ENCODE data around the gene TNN. TPM values are rescaled to one million over a fixed set of nuclear protein-coding genes. Genes with fewer than 3 reads are reported as not detected.

The TNN gene
- total RNA-seq, 1 donor from 2014 or later = 0.25 TPM

DNA sequence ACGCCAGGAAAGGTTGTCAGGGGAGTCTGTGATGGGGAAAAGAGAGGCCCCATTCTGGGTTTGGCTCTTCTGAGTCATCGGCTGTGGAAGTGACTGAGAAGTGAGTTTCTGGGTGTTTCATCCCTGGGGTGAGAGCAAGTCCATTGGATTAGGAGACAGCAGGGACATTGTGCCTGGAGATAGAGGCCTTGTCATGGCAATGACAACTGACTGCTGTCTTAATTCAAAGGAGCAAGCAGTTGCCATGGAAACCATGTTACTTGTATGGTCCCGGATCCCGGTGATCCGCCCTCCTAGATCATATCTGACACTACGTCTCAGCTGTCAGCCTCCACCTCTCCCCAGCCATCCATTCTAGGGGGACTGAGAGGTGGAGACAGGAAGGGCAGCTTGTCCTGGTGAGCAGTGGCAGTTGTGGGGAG lies 90.5 kb downstream of the TNN start:
- Mint-ChIP-seq H3K4me3 (ENCODE audit: unreplicated experiment) (no peak overlapping the region), H3K27me3 (ENCODE audit: low read depth) (peaks cover 17% of the 10 kb centered on the region), H3K36me3 (ENCODE audit: low read depth) (no peaks in the 10 kb centered on the region), H3K4me1 (ENCODE audit: low read depth) (no peaks in the 10 kb centered on the region), H3K27ac (ENCODE audit: unreplicated experiment) (no peak overlapping the region), H3K9me3 (ENCODE audit: low read depth) (no peaks in the 10 kb centered on the region)
- DNase-seq (ENCODE audit: low spot score) = no peak
- TF ChIP-seq, protein P1, sequence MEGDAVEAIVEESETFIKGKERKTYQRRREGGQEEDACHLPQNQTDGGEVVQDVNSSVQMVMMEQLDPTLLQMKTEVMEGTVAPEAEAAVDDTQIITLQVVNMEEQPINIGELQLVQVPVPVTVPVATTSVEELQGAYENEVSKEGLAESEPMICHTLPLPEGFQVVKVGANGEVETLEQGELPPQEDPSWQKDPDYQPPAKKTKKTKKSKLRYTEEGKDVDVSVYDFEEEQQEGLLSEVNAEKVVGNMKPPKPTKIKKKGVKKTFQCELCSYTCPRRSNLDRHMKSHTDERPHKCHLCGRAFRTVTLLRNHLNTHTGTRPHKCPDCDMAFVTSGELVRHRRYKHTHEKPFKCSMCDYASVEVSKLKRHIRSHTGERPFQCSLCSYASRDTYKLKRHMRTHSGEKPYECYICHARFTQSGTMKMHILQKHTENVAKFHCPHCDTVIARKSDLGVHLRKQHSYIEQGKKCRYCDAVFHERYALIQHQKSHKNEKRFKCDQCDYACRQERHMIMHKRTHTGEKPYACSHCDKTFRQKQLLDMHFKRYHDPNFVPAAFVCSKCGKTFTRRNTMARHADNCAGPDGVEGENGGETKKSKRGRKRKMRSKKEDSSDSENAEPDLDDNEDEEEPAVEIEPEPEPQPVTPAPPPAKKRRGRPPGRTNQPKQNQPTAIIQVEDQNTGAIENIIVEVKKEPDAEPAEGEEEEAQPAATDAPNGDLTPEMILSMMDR (IDR thresholded peaks at IDR 0.05) = no peak

DNA sequence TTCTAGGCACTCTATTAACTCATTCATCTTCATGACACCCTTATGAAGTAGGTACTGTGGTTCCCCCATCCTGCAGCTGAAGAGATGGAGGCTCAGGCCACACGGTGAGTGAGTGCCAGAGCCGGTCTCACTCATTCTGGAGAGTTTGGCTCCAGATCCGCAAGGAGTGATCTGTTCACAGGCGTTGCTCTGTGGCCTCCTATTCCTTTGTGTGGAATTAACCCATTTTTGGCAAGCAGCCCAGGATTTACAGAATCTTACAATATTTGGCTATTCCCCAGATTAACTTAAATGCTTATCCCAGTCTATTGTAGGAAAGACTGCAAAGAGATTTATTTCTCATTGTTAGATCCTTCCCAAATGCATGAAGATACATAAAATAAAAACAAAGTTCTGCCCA lies 95.3 kb downstream of the TNN start:
- Mint-ChIP-seq H3K9me3 (ENCODE audit: low read depth) (no peaks in the 10 kb centered on the region), H3K4me3 (ENCODE audit: unreplicated experiment) (no peak overlapping the region), H3K4me1 (ENCODE audit: low read depth) (no peaks in the 10 kb centered on the region), H3K36me3 (ENCODE audit: low read depth) (no peaks in the 10 kb centered on the region), H3K27ac (ENCODE audit: unreplicated experiment) (no peak overlapping the region), H3K27me3 (ENCODE audit: low read depth) (peaks cover 12% of the 10 kb centered on the region)
- no peak for DNase-seq (ENCODE audit: low spot score)
- TF ChIP-seq, protein P1 (IDR thresholded peaks at IDR 0.05) = no peak

DNA sequence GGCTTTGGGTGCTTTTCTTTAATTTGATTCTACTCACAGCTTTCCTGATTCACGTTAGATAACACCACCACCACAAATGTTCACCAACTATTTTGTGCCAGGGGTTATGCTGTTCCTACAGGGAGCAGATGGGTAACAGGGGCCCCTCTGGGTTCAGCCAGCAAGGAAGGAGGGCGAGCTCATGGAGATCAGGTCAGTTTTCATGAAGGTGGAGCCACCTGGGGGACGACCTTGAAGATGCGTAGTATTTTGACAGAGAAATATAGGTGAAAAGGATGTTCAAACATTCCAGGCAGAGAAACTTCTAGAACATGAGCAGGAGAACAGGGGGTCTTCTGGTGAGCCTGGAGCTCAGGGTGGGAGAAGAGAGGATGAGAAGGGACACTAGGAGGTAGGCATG lies 96.1 kb downstream of the TNN start:
- H3K4me3 Mint-ChIP-seq (ENCODE audit: unreplicated experiment) = no peak overlapping the region
- H3K4me1 Mint-ChIP-seq (ENCODE audit: low read depth) = no peaks in the 10 kb centered on the region
- no peaks in the 10 kb centered on the region for H3K36me3 Mint-ChIP-seq (ENCODE audit: low read depth)
- no peak overlapping the region for H3K27ac Mint-ChIP-seq (ENCODE audit: unreplicated experiment)
- H3K27me3 Mint-ChIP-seq (ENCODE audit: low read depth) = peaks cover 12% of the 10 kb centered on the region
- DNase-seq (ENCODE audit: low spot score) = no peak
- TF ChIP-seq, protein P1 (IDR thresholded peaks at IDR 0.05) = no peak
- no peaks in the 10 kb centered on the region for H3K9me3 Mint-ChIP-seq (ENCODE audit: low read depth)

DNA sequence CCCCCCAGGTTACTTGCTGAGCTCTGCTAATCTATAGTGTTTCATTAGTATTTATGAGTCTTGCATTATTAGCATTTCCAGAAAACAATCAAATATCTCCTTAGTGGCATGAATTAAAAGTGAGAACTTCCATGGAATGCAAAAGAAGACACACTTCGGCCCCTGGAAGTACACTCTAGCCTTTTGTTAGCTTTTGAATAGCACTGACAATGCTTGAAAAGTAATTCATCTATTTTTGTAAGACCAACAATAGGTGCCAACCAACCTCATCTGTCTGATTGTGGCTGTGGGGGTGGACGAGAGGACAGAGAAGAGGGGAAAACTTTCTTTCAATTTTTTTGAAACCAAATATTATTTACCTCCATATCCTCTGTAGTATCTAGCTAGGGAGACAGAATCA lies 97.1 kb downstream of the TNN start:
- TF ChIP-seq, protein P1 (IDR thresholded peaks at IDR 0.05) = no peak

DNA sequence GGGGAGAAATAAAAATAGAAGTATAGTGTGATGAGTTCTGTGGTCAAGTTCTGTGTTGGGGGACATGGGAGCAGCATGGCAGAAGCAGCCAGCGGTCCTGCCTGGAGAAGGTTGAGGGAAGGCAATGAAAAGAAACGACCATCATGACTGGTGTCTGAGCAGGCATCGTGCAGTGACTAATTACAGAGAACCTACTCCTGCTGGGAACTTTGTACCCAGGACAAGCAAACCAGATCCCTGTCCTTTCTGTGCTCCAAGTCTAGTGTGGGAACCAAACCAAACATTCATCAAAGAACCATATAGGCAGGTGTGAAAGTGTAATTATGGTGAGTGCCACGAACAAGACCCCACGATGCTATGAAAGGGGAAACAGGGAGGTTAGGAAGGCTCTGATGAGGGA lies 99.1 kb downstream of the TNN start:
- H3K9me3 Mint-ChIP-seq (ENCODE audit: low read depth) = no peaks in the 10 kb centered on the region
- H3K27me3 Mint-ChIP-seq (ENCODE audit: low read depth) = peaks cover 10% of the 10 kb centered on the region
- no peaks in the 10 kb centered on the region for H3K4me1 Mint-ChIP-seq (ENCODE audit: low read depth)
- H3K36me3 Mint-ChIP-seq (ENCODE audit: low read depth) = no peaks in the 10 kb centered on the region
- H3K4me3 Mint-ChIP-seq (ENCODE audit: unreplicated experiment) = no peak overlapping the region
- H3K27ac Mint-ChIP-seq (ENCODE audit: unreplicated experiment) = no peak overlapping the region
- DNase-seq (ENCODE audit: low spot score) = no peak
- TF ChIP-seq, protein P1 (IDR thresholded peaks at IDR 0.05) = no peak

More for the DNA sequence above, 97.1 kb downstream of the TNN start:
- Mint-ChIP-seq H3K9me3 (ENCODE audit: low read depth) (no peaks in the 10 kb centered on the region), H3K27ac (ENCODE audit: unreplicated experiment) (no peak overlapping the region), H3K27me3 (ENCODE audit: low read depth) (peaks cover 12% of the 10 kb centered on the region), H3K4me1 (ENCODE audit: low read depth) (no peaks in the 10 kb centered on the region), H3K4me3 (ENCODE audit: unreplicated experiment) (no peak overlapping the region), H3K36me3 (ENCODE audit: low read depth) (no peaks in the 10 kb centered on the region)
- DNase-seq (ENCODE audit: low spot score) = no peak
